Measurements from ENCODE around the gene RAP1GDS1.

- TF ChIP-seq POLR2A (IDR thresholded peaks at IDR 0.05; ENCODE audit: low read length) (no peak), GATA1 (IDR thresholded peaks at IDR 0.05; ENCODE audit: low read depth, low read length) (no peak)
Measured at GRCh38 chr4:98245226-98245625, 16.0 kb upstream of the RAP1GDS1 start.
